ENCODE results near the gene DPY30.
A peak's percentile ranks its signal among the peaks of the same experiment; 100 is the strongest.

DPY30 gene

GRCh38 chr2:32009516-32010256 lies 29.9 kb downstream of the DPY30 start:
- peak; percentile 14 to 33 for DNase-seq (ENCODE audit: low read depth in 2 of 2)

GRCh38 chr2:32008805-32009515 lies 30.6 kb downstream of the DPY30 start:
- no peak for DNase-seq (ENCODE audit: low read depth in 2 of 2)

GRCh38 chr2:32007121-32007391 lies 32.5 kb downstream of the DPY30 start:
- no peak for DNase-seq (ENCODE audit: low read depth in 2 of 2)

- no peak for DNase-seq (ENCODE audit: low read depth in 2 of 2)
Observed at GRCh38 chr2:32005371-32005976, 34.1 kb downstream of the DPY30 start.

- DNase-seq (ENCODE audit: low read depth in 2 of 2), result no peak
Observed at GRCh38 chr2:32003791-32004190, 35.8 kb downstream of the DPY30 start.

- DNase-seq (ENCODE audit: low read depth in 2 of 2), result no peak
Observed at GRCh38 chr2:32002406-32002805, 37.2 kb downstream of the DPY30 start.

GRCh38 chr2:31999438-31999837 lies 40.2 kb downstream of the DPY30 start:
- DNase-seq (ENCODE audit: low read depth in 2 of 2), result no peak

GRCh38 chr2:31998731-31999383 lies 40.7 kb downstream of the DPY30 start:
- DNase-seq (ENCODE audit: low read depth in 2 of 2), result no peak

GRCh38 chr2:31997653-31998052 lies 42.0 kb downstream of the DPY30 start:
- no peak for DNase-seq (ENCODE audit: low read depth in 2 of 2)

- no peak for DNase-seq (ENCODE audit: low read depth in 2 of 2)
Observed at GRCh38 chr2:31996571-31997150, 42.9 kb downstream of the DPY30 start.

GRCh38 chr2:31992934-31993333 lies 46.7 kb downstream of the DPY30 start:
- DNase-seq (ENCODE audit: low read depth in 2 of 2), result no peak

- DNase-seq (ENCODE audit: low read depth in 2 of 2), result no peak
Observed at GRCh38 chr2:31992025-31992579, 47.5 kb downstream of the DPY30 start.

GRCh38 chr2:31989946-31990345 lies 49.7 kb downstream of the DPY30 start:
- no peak for DNase-seq (ENCODE audit: low read depth in 2 of 2)

GRCh38 chr2:31987454-31988220 lies 52.0 kb downstream of the DPY30 start:
- no peak for DNase-seq (ENCODE audit: low read depth in 2 of 2)

- DNase-seq (ENCODE audit: low read depth in 2 of 2), result no peak
Observed at GRCh38 chr2:31986906-31987305, 52.7 kb downstream of the DPY30 start.

GRCh38 chr2:31983762-31984467 lies 55.7 kb downstream of the DPY30 start:
- no peak for DNase-seq (ENCODE audit: low read depth in 2 of 2)

GRCh38 chr2:31980674-31981356 lies 58.8 kb downstream of the DPY30 start:
- DNase-seq (ENCODE audit: low read depth in 2 of 2), result no peak

- no peak for DNase-seq (ENCODE audit: low read depth in 2 of 2)
Observed at GRCh38 chr2:31979956-31980355, 59.6 kb downstream of the DPY30 start.

- DNase-seq (ENCODE audit: low read depth in 2 of 2), result no peak
Observed at GRCh38 chr2:31979018-31979417, 60.6 kb downstream of the DPY30 start.

- DNase-seq (ENCODE audit: low read depth in 2 of 2), result no peak
Observed at GRCh38 chr2:31978436-31978835, 61.2 kb downstream of the DPY30 start.

All from stimulated activated CD8-positive, alpha-beta memory T cell treated with anti-CD3 and anti-CD28 coated beads, Interleukin-7, amount 100 ng/mL, for 4 hours (primary cell).